Measurements from ENCODE around the gene ADGRL4. TPM values are rescaled to one million over a fixed set of nuclear protein-coding genes. Genes with fewer than 3 reads are reported as not detected.

Gene ADGRL4
- total and polyA plus RNA-seq, 2 of the 13 experiments (the other 11 are each of a cell fraction or from before 2014, with no cell fraction given): not detected

DNA sequence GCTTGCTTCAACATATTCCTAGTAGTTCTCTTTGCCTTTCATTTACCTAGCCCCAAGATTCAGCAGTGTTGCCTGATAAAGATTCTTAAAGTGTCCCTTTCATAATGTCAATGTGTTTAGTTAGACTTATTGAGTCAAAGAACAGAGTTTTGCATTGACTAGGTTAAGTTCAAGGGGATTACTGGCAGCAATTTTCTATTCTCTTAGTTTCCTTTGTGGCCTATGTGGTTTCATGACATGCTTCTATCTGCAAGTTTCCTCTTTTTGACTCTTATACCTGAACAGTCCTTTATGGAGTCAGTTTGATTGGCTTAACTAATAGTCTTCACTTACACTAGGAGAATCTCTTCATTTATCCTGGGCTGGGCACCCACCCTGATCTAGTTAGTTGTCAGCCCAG is 151.3 kb downstream of the ADGRL4 start (continued):
- TF ChIP-seq ZNF17 (CRISPR knock-in tag; IDR thresholded peaks at IDR 0.05) (no peak), HDAC6 (IDR thresholded peaks at IDR 0.05; ENCODE audit: low read depth, low read length) (no peak), SMARCE1 (IDR thresholded peaks at IDR 0.05; ENCODE audit: borderline replicate concordance) (no peak), ZNF605 (CRISPR knock-in tag; IDR thresholded peaks at IDR 0.05) (no peak), ZNF879 (CRISPR knock-in tag; IDR thresholded peaks at IDR 0.05) (no peak), ZNF782 (CRISPR knock-in tag; IDR thresholded peaks at IDR 0.05; ENCODE audit: borderline replicate concordance) (no peak), NRL (CRISPR knock-in tag; IDR thresholded peaks at IDR 0.05; ENCODE audit: borderline replicate concordance) (no peak), KDM3A (CRISPR knock-in tag; IDR thresholded peaks at IDR 0.05; ENCODE audit: low read depth) (no peak)

DNA sequence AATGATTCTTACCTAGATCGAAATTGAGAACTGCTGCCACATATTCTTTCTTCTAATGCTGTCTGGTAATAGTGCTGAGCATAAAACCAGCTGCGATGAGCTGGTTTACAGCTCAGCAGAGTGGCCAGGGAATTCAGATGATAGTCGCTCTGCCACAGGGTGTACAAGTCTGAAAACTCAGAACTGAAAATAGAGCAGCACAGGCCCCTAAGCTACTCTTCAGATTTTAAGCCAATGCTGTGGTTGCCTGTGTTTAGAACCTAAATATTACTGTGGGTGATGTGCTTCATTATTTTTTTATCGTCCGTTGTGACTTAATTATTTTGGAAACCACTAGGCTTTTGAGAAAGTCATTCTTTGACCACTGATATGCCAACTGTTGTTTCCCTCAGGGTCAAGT is 152.0 kb downstream of the ADGRL4 start:
- ChIA-PET CTCF (ENCODE audit: low intra/inter-chr PET ratio, low total read pairs) (no interaction called here), POLR2A (no interaction called here)
- Histone ChIP-seq H3K27ac (ENCODE audit: extremely low read length, insufficient read depth, low read length) (no peak overlapping the region), H3K4me1 (ENCODE audit: insufficient read depth, low read length) (no peaks in the 10 kb centered on the region), H3K4me3 (replicated peaks in 1 of 3; ENCODE audit: insufficient read depth in 1 of 3, low read depth in 2 of 3, low read length in 3 of 3) (no peak overlapping the region), H3K4me2 (ENCODE audit: low read depth, low read length) (no peak overlapping the region), H3K27me3 (ENCODE audit: control insufficient read depth in 1 of 2, insufficient read depth in 2 of 2, low read length in 2 of 2) (no peaks in the 10 kb centered on the region), H2AFZ (ENCODE audit: low read length) (no peak overlapping the region), H4K20me1 (ENCODE audit: insufficient read depth, low read length) (no peaks in the 10 kb centered on the region), H3K9ac (ENCODE audit: insufficient read depth, low read depth, low read length) (no peak overlapping the region), H3K36me3 (replicated peaks in 1 of 2; ENCODE audit: control insufficient read depth in 1 of 2, insufficient read depth in 2 of 2, low read length in 2 of 2) (no peaks in the 10 kb centered on the region), H3K9me3 (ENCODE audit: low read length) (peaks cover 39% of the 10 kb centered on the region), H3K79me2 (ENCODE audit: insufficient read depth, low read length) (no peaks in the 10 kb centered on the region)
- in situ Hi-C loops (cut with HindIII; ENCODE audit: extremely low pct_ligation_motif_present, low pct_unique_long_range_greater_than_20kb): no loop called here
- FAIRE-seq: no peak
- DNase-seq (ENCODE audit: low spot score): no peak
- 19% methylated on average over 5 of the region's 5 CpGs for WGBS (ENCODE audit: low lambda C conversion rate)
- intact Hi-C loops (cut with micrococcal nuclease; ENCODE audit: unreplicated experiment): no loop called here
- no TSS peak for BruUV-seq (replicated peaks)
- TF ChIP-seq ZNF678 (CRISPR knock-in tag; IDR thresholded peaks at IDR 0.05) (no peak), TP53 (CRISPR knock-in tag; conservative IDR thresholded peaks at IDR 0.05) (no peak), ZNF180 (CRISPR knock-in tag; IDR thresholded peaks at IDR 0.05; ENCODE audit: borderline replicate concordance, low read depth) (no peak), CREM (IDR thresholded peaks at IDR 0.05) (no peak), CREM (CRISPR knock-in tag; IDR thresholded peaks at IDR 0.05) (no peak), ZNF530 (CRISPR knock-in tag; IDR thresholded peaks at IDR 0.05; ENCODE audit: low read depth) (no peak), ZNF510 (CRISPR knock-in tag; IDR thresholded peaks at IDR 0.05; ENCODE audit: low read depth) (no peak), CREBL2 (CRISPR knock-in tag; IDR thresholded peaks at IDR 0.05; ENCODE audit: borderline replicate concordance) (no peak), HNRNPL (IDR thresholded peaks at IDR 0.05; ENCODE audit: low read depth, low read length) (no peak), ZNF343 (CRISPR knock-in tag; IDR thresholded peaks at IDR 0.05) (no peak), ZFYVE20 (CRISPR knock-in tag; IDR thresholded peaks at IDR 0.05; ENCODE audit: borderline replicate concordance, low read depth) (no peak), ZNF800 (CRISPR knock-in tag; IDR thresholded peaks at IDR 0.05) (no peak), ETV5 (CRISPR knock-in tag; IDR thresholded peaks at IDR 0.05; ENCODE audit: borderline replicate concordance) (no peak), RAD51 (IDR thresholded peaks at IDR 0.05; ENCODE audit: borderline replicate concordance) (no peak), ZNF263 (CRISPR knock-in tag; IDR thresholded peaks at IDR 0.05) (no peak)
- no peak for ATAC-seq
